Neural progenitor cell (in vitro differentiated cells): Measurements from ENCODE around the gene SNX12. TPM values are rescaled to one million over a fixed set of nuclear protein-coding genes. Genes with fewer than 3 reads are reported as not detected.

Experiments
- DNase-seq: peaks from one replicate; pipeline ENCODE4 v3.0.0-alpha.2; 2016; ENCODE audit warnings: low spot score
- H2AFZ ChIP-seq: fragments of 200-600 bp; sonication (generic); replicated peaks from 2 replicates; pipeline ENCODE4 v1.6.1; 2016; ENCODE audit warnings: antibody characterized with exemption
- H3F3A ChIP-seq: fragments of 200-600 bp; sonication (generic); 2 replicates; pipeline ENCODE4 v1.6.1; 2016; ENCODE audit warnings: antibody characterized with exemption, low read depth
- H3K27ac ChIP-seq: fragments of 200-600 bp; sonication (generic); 2 replicates; pipeline ENCODE4 v1.5.1; 2016; ENCODE audit warnings: mild to moderate bottlenecking
- H3K27me3 ChIP-seq: fragments of 200-600 bp; sonication (generic); 2 replicates; pipeline ENCODE4 v1.6.1; 2016; ENCODE audit warnings: mild to moderate bottlenecking, moderate library complexity
- H3K36me3 ChIP-seq: fragments of 200-600 bp; sonication (generic); 2 replicates; pipeline ENCODE4 v1.5.1; 2016
- H3K4me1 ChIP-seq: fragments of 200-600 bp; sonication (generic); 2 replicates; pipeline ENCODE4 v1.6.1; 2016; ENCODE audit warnings: mixed run types
- H3K4me2 ChIP-seq: fragments of 200-600 bp; sonication (generic); 2 replicates; pipeline ENCODE4 v1.6.1; 2016
- H3K4me3 ChIP-seq: fragments of 200-600 bp; sonication (generic); 2 replicates; pipeline ENCODE4 v1.5.1; 2016
- H3K79me2 ChIP-seq: fragments of 200-600 bp; sonication (generic); 2 replicates; pipeline ENCODE4 v1.6.1; 2016; ENCODE audit warnings: low read depth
- H3K9ac ChIP-seq: fragments of 200-600 bp; sonication (generic); 2 replicates; pipeline ENCODE4 v1.6.1; 2016
- H3K9me3 ChIP-seq: fragments of 200-600 bp; sonication (generic); 2 replicates; pipeline ENCODE4 v1.5.1; 2016; ENCODE audit warnings: low read depth
- H4K20me1 ChIP-seq: fragments of 200-600 bp; sonication (generic); 2 replicates; pipeline ENCODE4 v1.6.1; 2016; ENCODE audit warnings: low read depth
- H3K27ac Mint-ChIP-seq: 3 replicates; pipeline ENCODE4 v1.8.0; 2021; ENCODE audit warnings: mixed read lengths
- H3K27me3 Mint-ChIP-seq: 2 replicates; pipeline ENCODE4 v1.8.0; 2022; ENCODE audit warnings: low read depth, mild to moderate bottlenecking, inconsistent platforms, moderate library complexity, mixed read lengths; ENCODE audit not compliant: insufficient read depth
- H3K36me3 Mint-ChIP-seq: 3 replicates; pipeline ENCODE4 v1.8.0; 2021; ENCODE audit warnings: mixed read lengths
- H3K4me1 Mint-ChIP-seq: 3 replicates; pipeline ENCODE4 v1.8.0; 2021; ENCODE audit warnings: mixed read lengths
- H3K4me3 Mint-ChIP-seq: 3 replicates; pipeline ENCODE4 v1.8.0; 2021; ENCODE audit warnings: mild to moderate bottlenecking, moderate library complexity, mixed read lengths
- H3K9me3 Mint-ChIP-seq: 3 replicates; pipeline ENCODE4 v1.8.0; 2020; ENCODE audit warnings: mixed read lengths
- EZH2 ChIP-seq: fragments of 200-600 bp; sonication (generic); IDR thresholded peaks from 2 replicates; pipeline ENCODE4 v1.6.1; 2017; ENCODE audit warnings: antibody characterized with exemption, mild to moderate bottlenecking, moderate library complexity
- EZH2phosphoT487 ChIP-seq: fragments of 200-600 bp; sonication (generic); IDR thresholded peaks from 2 replicates; pipeline ENCODE4 v1.6.1; 2017; ENCODE audit warnings: antibody characterized with exemption
- total RNA-seq: library from RNA; depleted of rRNA; stranded (reverse); fragments of >200 nt; gene quantifications from 2 replicates; pipeline ENCODE4 v1.2.3, GENCODE V29; 2015; ENCODE audit warnings: low replicate concordance
- TF ChIP-seq, protein P1 (sequence below): fragments of 200-600 bp; sonication (generic); IDR thresholded peaks from 2 replicates; pipeline ENCODE4 v1.5.1; 2017; ENCODE audit warnings: antibody characterized with exemption, mild to moderate bottlenecking

The SNX12 gene
- total RNA-seq, 1 donor from 2014 or later: 58.1 TPM

DNA sequence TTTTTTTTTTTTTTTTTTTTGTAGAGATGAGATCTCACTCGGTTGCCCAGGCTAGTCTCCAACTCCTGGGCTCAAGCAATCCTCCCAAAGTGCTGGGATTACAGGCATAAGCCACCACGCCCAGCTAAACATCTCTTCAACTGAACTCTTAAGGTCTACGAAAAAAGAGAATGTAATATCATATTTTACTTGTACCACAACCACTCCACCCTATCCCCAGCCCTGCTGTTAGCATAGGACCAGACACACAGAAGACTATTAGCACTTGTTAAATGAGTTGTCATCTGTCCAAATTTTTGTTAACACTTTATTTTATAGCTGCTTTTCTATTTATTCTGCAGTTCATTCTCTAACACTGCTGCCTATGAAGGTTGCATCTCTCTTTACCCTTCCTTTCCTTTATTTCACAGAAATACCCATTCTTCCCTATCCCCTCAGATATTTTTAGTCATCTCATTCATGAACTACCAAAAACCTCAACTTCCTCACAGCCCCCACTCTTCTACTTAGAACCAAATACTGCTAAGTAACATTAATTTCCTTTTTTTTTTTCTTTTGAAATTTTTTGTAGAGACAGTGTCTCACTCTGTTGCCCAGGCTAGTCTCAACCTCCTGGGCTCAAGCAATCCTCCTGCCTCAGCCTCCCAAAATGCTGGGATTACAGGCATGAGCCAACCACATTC is 10.1 kb downstream of the SNX12 start:
- H3K4me3 Mint-ChIP-seq: no peak overlapping the region
- no peaks in the 10 kb centered on the region for H3K79me2 ChIP-seq
- no peaks in the 10 kb centered on the region for H3K27me3 ChIP-seq
- no peak overlapping the region for H3K27ac ChIP-seq
- H3K36me3 Mint-ChIP-seq: peaks cover 9% of the 10 kb centered on the region
- H3F3A ChIP-seq: no peaks in the 10 kb centered on the region
- H2AFZ ChIP-seq: no peak overlapping the region
- H3K9me3 ChIP-seq: no peaks in the 10 kb centered on the region
- H3K27me3 Mint-ChIP-seq: no peaks in the 10 kb centered on the region
- TF ChIP-seq EZH2: no peak
- no peak for TF ChIP-seq EZH2phosphoT487
- TF ChIP-seq, protein P1, sequence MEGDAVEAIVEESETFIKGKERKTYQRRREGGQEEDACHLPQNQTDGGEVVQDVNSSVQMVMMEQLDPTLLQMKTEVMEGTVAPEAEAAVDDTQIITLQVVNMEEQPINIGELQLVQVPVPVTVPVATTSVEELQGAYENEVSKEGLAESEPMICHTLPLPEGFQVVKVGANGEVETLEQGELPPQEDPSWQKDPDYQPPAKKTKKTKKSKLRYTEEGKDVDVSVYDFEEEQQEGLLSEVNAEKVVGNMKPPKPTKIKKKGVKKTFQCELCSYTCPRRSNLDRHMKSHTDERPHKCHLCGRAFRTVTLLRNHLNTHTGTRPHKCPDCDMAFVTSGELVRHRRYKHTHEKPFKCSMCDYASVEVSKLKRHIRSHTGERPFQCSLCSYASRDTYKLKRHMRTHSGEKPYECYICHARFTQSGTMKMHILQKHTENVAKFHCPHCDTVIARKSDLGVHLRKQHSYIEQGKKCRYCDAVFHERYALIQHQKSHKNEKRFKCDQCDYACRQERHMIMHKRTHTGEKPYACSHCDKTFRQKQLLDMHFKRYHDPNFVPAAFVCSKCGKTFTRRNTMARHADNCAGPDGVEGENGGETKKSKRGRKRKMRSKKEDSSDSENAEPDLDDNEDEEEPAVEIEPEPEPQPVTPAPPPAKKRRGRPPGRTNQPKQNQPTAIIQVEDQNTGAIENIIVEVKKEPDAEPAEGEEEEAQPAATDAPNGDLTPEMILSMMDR: no peak
- no peak for DNase-seq
- H3K9me3 Mint-ChIP-seq: peaks cover 2% of the 10 kb centered on the region
- no peak overlapping the region for H3K27ac Mint-ChIP-seq
- H3K9ac ChIP-seq: no peak overlapping the region
- peaks cover 5% of the 10 kb centered on the region for H3K36me3 ChIP-seq
- no peaks in the 10 kb centered on the region for H4K20me1 ChIP-seq
- H3K4me2 ChIP-seq: no peak overlapping the region
- H3K4me1 ChIP-seq: no peaks in the 10 kb centered on the region
- H3K4me3 ChIP-seq: no peak overlapping the region
- peaks cover 3% of the 10 kb centered on the region for H3K4me1 Mint-ChIP-seq

DNA sequence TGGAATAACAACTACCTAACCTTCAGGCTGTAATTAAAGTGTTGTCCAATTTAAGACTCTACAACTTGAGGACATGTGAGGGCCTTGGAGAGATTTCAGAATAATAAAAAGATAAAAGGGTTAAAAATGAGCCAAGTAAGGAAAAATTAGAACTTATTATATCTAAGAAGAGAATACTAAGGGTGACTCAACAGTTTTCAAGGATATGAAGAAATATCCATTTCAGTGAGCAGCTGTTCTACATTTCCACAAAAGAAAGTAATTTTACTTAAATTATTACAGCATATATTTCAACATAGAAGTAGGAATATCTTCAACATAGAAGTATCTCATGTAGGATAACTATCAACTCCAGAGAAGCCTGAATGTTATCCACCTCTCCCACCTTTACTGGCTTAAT is 11.3 kb downstream of the SNX12 start:
- Histone ChIP-seq H2AFZ (no peak overlapping the region), H4K20me1 (no peaks in the 10 kb centered on the region), H3K9me3 (no peaks in the 10 kb centered on the region), H3K4me2 (no peak overlapping the region), H3K36me3 (peaks cover 5% of the 10 kb centered on the region), H3K27ac (no peak overlapping the region), H3F3A (peaks cover 7% of the 10 kb centered on the region), H3K27me3 (no peaks in the 10 kb centered on the region), H3K4me3 (no peak overlapping the region), H3K79me2 (no peaks in the 10 kb centered on the region), H3K4me1 (no peaks in the 10 kb centered on the region), H3K9ac (no peak overlapping the region)
- no peak overlapping the region for H3K4me3 Mint-ChIP-seq
- no peak overlapping the region for H3K27ac Mint-ChIP-seq
- no peaks in the 10 kb centered on the region for H3K27me3 Mint-ChIP-seq
- peaks cover 5% of the 10 kb centered on the region for H3K36me3 Mint-ChIP-seq
- peaks cover 3% of the 10 kb centered on the region for H3K4me1 Mint-ChIP-seq
- DNase-seq: no peak
- no peak for TF ChIP-seq EZH2
- TF ChIP-seq, protein P1: no peak
- TF ChIP-seq EZH2phosphoT487: no peak
- H3K9me3 Mint-ChIP-seq: no peaks in the 10 kb centered on the region

DNA sequence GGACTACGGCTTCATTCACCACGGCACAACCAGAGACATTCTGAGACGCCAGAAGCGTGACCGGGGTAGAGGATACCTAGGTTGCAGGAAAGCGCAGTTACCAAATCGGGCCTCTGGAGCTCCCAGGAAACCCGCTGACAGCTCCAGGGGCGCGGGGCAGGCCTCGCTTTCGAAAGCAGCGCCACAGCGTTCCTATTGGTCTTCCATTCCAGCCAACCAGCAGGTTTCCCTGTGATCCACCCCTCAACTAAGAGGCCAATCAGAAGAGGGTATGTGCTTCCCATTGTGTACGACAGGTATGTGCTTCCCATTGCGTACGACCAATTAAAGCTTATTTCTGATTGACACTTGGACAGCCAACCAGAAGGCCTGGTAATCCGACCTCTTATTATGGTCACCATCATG is 14.9 kb downstream of the SNX12 start:
- peak overlapping the region; percentile 76 for H3K4me3 Mint-ChIP-seq
- Histone ChIP-seq H3K4me2 (peak overlapping the region; percentile 74), H3K27me3 (no peaks in the 10 kb centered on the region), H3K9ac (no peak overlapping the region), H3K4me3 (peak overlapping the region; percentile 50), H3K4me1 (no peaks in the 10 kb centered on the region), H4K20me1 (no peaks in the 10 kb centered on the region), H3F3A (peaks cover 7% of the 10 kb centered on the region), H3K9me3 (no peaks in the 10 kb centered on the region), H3K79me2 (no peaks in the 10 kb centered on the region), H3K36me3 (peaks cover 5% of the 10 kb centered on the region), H3K27ac (no peak overlapping the region), H2AFZ (no peak overlapping the region)
- no peaks in the 10 kb centered on the region for H3K9me3 Mint-ChIP-seq
- TF ChIP-seq EZH2 (no peak), EZH2phosphoT487 (no peak)
- TF ChIP-seq, protein P1: no peak
- no peaks in the 10 kb centered on the region for H3K27me3 Mint-ChIP-seq
- H3K4me1 Mint-ChIP-seq: peaks cover 3% of the 10 kb centered on the region
- no peaks in the 10 kb centered on the region for H3K36me3 Mint-ChIP-seq
- no peak overlapping the region for H3K27ac Mint-ChIP-seq
- DNase-seq: peak; percentile 84
